Stimulated activated CD4-positive, alpha-beta T cell treated with anti-CD3 and anti-CD28 coated beads, TNF-alpha, amount 100 ng/mL, for 4 hours (primary cell): ENCODE measurements around the gene EPAS1.
"Not testable (repeated sequence)": the region's sequence is repeated elsewhere in the genome, so short reads cannot be mapped to it uniquely, and the experiment has no call there.

Experiments
- DNase-seq, 3 experiments: peaks; one replicate each; pipeline ENCODE4 v3.0.0-alpha.2; 2020; ENCODE audit warnings: low read depth in 3 of 3

The EPAS1 gene

DNA sequence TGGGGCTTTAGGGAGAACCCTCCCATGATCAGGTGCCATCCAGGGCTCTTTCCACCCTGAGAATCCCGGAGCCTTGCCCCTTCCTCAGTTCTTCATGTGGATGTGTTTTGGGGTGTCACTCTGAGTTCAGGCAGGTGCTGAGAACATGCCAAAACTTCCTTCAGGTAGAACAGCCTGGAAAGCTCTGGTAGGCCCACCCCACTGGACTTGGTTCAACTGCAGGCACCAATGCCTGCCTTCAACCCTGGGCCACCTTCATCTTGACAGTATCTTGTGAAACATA lies 85.8 kb downstream of the EPAS1 start:
- no peak for DNase-seq

DNA sequence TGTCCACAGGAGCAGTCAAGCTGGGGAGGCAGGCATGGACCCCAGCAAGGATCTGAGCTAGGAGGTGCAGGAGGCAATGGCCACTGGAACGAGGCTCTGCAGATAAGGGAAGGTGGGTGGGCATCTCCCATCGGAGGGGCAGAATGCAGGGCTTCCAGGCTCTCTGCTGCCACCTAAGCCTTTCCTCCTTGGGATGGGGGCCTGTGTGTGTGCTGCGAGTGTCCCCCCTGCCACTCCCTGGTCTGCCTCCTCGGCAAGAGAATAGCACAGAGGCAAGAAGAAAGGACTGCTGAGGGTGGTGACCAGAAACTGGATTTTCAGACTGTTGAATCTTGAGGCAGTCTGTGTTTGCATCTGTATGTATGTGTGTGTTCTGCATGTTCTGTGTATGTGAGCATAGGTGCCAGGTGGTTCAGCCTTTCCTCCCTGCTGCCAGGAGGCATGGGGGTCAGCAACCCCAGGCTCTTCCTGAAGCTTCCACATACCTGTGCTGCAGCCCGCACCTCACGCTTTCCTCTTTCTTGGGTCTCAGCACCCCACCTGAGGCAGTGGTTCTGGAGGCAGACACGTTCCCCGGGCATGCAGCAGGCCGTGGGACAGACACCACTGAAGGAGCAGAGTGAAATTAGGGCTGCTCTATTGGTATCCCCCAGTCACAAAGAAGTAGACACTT lies 86.7 kb downstream of the EPAS1 start:
- no peak for DNase-seq

DNA sequence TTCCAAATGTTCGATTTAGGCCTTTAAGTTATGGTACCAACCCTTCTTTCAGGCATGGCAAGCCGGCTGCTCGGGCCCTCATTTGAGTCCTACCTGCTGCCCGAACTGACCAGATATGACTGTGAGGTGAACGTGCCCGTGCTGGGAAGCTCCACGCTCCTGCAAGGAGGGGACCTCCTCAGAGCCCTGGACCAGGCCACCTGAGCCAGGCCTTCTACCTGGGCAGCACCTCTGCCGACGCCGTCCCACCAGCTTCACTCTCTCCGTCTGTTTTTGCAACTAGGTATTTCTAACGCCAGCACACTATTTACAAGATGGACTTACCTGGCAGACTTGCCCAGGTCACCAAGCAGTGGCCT lies 87.2 kb downstream of the EPAS1 start:
- no peak for DNase-seq

DNA sequence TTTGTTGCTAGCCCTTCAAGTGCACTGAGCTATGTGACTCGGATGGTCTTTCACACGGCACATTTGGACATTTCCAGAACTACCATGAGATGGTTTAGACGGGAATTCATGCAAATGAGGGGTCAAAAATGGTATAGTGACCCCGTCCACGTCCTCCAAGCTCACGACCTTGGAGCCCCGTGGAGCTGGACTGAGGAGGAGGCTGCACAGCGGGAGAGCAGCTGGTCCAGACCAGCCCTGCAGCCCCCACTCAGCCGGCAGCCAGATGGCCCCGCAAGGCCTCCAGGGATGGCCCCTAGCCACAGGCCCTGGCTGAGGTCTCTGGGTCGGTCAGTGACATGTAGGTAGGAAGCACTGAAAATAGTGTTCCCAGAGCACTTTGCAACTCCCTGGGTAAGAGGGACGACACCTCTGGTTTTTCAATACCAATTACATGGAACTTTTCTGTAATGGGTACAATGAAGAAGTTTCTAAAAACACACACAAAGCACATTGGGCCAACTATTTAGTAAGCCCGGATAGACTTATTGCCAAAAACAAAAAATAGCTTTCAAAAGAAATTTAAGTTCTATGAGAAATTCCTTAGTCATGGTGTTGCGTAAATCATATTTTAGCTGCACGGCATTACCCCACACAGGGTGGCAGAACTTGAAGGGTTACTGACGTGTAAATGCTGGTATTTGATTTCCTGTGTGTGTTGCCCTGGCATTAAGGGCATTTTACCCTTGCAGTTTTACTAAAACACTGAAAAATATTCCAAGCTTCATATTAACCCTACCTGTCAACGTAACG lies 88.8 kb downstream of the EPAS1 start:
- DNase-seq, result no peak

DNA sequence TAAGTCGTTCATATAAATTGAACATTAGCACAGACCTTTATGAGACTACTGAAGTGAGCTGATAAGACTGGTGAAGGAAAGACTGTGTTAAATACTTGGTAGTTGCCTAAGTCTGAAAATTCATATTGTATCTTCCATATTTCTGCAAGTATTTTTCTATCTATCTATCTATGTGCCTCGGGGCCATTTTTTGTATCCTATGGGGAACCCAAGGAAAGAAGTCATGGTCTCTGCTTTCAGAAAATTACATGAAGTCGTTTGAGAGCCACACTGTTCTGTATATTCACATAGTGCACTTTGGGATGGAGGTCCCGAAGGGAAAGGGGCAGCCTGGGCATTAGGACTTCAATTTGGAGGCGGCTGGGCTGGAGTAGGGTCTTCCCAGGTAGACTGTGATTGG lies 89.6 kb downstream of the EPAS1 start:
- no peak for DNase-seq

DNA sequence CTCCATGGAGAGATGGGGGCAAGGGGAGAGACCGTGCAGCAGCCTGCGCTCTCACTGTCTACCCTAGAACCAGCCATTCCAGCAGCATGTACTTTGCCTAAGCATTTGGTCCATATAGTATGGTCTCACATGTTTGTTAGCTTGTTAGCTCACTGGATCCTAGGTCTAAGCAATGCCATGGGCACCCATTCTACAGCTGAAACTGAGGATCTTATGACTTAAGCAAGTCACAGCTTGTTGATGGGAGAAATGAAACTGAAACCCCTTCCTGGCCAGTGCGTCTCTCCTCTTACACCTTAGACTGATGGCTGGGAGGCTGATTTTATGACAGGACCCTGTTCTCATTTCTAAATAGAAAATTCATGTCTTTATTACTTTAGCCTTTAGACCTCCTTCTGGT lies 90.1 kb downstream of the EPAS1 start:
- DNase-seq, result no peak

DNA sequence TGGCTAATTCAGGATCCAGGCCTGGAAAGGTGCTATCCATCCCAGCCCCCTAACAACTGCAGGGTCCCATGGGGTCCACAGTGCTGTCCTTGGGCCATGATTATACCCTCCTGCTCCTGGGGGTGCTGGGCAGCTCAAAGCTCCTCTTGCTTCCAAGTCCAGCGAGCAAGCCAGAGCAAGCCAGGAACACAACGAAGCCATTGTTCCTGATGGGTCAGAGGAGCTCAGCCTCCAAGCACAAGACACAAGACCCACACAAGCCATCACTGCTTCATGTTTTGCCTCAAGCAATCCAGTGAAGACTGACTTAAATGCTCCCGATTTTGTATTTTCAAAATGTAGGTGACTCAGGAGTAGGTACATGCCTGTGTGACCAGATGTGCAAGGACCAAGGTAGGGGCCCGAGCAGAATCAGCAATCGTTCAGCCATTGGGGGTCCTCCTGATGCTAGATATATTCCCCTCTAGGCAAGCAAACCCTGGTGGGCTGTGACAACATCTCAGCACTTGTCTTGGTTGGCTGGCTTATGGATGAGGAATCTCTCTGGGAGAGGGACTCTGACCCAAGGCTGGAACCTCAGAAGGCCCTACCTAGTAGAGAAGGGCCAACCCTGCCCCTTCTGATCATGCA lies 90.8 kb downstream of the EPAS1 start:
- no peak for DNase-seq

DNA sequence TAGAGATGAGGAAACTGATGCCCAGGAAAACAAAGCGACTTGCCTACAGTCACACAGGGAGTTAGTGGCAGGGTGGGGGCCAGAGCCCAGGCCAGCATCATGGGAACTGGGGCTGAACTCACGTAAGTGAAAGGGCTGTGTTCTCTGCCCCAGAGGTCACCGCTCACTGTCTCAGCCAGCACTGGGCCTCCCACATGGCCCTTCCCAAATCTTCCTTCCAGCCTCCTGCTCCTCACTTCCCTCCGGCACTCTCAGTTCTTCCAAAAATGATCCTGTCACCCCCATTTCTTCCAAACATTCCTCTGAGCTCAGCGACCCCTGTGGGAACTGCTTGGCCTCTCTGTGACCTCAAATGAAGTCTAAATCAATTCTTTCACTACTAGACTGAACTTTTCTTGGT lies 91.7 kb downstream of the EPAS1 start:
- DNase-seq, result no peak

DNA sequence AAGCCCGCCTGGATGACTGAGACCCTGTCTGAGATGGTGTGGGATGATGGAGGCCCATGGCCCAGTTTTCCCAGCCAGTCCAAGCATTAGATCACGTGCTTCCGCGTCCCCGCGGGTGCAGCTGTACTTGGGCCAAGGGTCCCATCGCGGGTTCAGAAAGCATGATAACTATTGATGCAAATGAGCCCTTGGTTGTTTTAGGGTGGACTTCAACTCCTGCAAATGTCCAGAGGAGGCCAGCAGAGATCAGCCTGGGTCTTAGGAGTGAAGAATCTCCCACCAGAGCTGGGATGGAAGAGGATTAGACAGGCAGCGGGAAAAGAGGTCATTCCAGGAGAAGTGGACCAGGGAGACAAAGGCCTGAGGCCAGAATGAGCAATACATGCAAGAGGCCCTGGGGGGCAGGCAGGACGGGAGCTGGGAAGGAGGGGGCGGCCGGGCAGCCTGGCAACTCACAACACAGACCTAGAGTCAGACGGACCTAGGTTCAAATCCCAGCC lies 92.3 kb downstream of the EPAS1 start:
- DNase-seq, result no peak

DNA sequence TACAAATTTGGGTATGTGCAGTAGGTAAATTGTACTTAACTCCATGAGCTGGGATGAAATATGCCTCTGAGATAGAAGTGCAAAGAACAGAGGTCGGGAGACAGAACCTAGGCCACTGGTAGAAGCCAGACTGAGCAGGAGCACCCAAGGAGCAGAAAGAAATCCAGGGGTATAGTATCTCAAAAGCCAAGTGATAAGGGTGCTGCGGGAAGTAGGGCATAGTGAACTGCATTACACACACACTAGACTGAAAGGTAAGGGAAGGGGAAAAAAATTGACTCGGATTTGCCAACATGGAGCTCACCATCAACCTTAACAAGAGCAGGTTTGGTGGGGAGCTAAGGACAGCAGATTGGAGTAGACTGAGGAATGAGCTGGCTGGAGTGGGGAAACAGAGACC lies 92.8 kb downstream of the EPAS1 start:
- no peak for DNase-seq

DNA sequence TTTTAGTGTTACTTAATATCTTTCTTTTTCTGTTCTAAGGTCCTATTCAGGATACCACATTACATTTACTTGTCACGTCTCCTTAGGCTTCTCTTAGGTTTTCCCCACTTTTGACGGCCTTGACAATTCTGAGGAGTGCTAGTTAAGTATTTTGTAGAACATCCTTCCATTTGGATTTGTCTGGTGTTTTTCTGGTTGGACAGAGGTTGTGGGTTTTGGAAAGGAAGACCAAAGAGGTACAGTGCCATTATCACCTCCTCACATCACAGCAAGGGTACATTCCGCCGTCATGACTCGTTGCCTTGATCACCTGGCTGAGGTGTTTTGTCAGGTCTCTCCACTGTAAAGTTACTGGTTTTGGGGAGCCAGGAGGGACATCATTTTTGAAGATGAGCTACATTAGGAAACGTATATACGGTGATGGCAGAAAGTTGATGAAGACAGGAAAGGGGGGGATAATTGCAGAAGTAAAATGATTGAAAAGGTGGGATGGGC lies 93.7 kb downstream of the EPAS1 start:
- DNase-seq, result no peak

DNA sequence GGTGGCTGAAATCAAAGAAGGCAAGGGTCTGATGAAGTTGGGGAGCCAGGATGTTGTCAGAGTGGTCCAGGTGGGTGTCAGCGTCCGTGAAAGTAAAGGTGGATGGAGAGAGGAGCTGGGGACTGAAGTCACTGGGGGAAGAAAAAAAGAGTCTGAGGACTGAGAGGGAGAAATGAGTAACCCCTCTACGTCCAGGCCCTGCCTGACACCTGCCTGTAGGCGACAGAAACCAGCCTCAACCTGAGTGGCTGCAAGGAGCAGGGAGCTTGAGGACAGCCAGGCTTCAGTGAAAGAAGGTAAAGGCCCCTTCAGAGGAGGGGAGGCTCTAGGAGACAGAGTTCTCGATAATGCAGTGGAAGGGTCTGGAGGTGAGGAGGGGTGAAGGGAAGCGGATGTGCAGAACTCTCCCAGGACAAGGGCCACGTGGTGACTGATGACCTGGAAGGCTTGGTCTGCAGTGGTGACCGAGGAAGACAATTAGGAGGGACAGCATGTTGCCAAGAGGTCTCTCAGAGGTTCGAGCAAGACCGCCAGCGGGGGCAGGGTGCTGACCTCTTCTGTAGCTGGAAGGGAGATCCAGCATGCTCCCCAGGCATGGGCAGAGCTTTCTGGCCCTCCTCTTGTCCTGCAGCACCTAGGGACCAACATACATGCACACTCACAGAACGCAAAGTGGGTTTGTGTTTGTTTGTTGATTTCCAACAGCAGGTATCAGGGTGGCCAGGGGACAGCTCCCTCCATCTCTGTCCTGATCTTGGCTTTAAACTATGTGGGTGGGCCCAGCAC lies 95.5 kb downstream of the EPAS1 start:
- no peak for DNase-seq

DNA sequence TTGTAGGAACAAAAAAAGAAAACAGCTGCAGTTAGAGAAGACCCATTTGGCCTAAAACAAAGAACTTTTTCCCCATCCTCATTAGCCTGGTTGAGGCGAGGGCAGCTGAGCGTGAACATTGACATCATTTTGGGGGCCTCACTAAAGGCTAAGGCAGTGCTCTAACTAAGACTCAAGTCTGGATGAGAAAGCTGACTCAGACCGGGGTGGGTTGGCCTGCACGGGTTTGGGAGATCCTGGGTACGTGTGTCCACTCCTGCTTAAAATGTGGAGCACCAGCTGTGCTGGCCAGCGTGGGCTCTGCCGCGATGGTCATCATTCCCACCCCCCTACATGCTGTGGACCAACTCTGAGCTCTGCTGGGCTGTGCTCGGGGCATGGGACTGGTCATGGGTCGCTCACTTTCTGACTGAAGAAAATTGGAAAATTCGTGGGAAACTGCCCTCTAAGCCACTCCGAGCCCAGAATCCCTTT lies 96.2 kb downstream of the EPAS1 start:
- no peak for DNase-seq

DNA sequence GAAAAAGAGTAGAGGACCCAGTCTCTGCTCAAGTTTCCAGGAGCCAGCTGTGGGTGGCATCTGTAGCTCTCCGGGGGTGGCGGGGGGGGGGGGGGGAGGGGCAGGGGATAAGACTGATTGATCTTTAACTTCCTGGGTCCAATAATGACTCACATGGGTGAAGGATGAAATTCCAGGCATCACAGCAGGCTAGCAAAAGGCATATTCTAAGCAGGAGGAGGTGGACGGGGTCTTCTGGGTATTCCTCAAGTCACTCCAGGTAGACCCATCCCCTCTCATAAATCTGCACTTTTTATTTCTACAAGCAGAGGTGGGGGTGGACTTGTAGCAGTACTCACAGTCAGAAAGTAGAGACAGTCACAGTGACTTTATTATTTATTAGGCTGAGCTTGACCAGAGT lies 96.7 kb downstream of the EPAS1 start:
- no peak for DNase-seq

DNA sequence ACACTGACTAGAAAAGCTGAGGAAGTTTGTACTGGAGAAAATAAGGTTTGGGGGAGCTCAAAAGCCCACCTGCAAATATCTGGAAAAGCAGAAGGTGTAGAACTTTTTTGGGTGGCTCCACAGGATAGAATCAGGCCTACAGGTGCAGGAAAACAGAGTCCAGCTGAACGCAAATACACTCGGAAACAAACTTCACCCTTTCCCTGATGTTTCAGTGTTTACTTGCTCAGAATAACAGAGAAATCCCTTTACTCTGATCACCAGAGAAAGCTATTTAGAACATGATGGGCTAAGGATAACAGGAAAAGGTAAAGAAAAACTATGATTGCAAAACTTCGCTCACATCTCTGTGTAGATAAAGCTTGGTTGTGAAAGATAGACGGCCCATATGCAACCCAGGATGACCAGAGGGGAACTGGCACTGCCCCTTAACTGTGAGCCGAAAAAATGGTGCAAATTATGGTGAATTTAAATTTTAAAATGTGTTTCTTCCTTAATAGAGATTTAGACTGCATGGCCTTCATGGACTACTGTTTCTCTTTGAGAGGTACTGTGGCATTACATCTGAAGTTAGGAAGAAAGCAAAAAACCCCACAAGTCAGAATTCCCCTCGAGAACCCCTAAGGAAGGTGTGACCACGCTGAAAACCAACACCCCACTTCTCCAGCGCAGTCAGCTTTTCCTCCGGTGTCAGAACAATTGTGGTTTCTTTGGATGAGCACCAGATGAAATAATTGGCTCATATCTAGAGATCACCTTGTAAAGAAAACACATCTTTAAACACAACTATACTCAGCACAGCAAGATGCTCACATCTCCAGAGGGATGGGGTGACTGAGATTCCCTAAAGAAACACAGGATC lies 97.7 kb downstream of the EPAS1 start:
- DNase-seq, result no peak

DNA sequence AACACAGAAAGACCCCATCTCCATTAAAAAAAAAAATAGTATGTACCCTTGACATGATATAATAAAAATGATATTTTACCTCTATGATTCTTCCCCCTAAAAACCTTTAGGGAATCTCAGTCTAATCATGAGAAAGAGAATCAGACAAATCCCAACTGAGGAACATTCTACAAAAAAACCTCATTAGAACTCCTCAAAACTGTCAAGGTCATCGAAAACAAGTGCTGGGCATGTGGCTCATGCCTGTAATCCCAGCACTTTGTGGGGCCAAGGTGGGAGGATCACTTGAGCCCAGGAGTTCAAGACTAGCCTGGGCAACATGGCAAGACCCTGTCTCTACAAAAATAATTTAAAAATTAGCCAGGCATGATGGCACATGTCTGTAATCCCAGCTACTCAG lies 98.5 kb downstream of the EPAS1 start:
- not testable (repeated sequence) for DNase-seq

DNA sequence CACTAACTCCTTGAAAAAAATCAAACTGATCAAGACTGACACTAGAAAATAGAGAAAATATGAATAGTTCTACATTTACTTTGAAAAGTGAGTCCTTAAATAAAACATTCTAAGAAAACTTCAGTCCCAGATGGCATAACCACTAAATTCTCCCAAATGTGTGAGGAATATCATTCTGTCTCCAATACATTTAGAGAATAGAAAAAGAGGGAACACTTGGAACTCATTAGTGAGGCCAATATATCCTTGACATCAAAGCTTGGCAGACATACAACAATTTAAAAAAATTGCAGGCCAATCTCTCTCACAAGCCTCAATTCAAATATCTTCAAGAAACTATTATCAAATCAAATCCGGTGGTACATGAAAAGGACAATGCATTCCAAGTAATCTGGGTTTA lies 102.8 kb downstream of the EPAS1 start:
- DNase-seq, result no peak

DNA sequence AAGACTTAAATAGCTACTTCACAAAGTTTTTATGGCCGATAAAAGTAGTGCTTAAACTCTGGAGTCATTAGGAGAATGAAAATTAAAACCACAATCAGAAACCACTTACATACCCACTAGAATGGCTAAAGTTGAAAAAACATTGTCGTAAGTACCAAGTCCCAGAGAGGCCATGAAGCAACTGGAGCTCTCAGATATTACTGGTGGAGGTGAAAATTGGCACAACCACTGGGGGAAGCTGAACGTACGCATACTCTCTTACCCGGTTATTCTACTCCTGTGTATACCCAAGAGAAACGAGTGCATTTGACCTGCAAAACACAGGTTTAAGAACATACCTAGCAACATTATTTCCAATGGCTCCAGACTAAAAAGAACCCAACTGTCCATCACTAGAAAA lies 105.7 kb downstream of the EPAS1 start:
- no peak for DNase-seq

DNA sequence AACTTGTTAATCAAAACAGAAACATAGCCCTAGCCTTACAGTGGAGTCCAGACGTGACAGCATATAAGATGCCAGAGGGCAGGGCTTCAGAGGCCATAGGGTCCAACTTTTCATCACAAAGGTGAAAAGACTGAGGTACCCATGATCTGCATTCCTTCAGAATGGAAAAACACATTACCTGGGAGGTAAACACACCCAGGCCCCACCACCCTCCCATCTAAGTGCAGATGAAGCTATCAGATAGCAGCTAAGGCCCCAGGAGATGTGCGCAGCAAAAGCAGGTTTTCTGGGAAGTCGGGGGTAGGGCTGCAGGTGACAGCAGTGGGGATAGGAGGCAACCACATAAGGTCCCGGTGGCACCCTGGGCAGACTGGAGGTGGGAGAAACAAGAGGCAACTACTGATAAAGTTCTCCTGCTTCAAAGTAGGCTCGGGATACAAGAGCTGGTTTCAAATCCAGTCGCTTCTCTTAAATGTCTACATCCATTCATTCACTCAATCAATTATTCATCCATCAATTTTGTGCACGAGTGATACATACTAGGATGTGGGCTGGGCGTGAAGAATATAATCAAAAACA lies 107.1 kb downstream of the EPAS1 start:
- DNase-seq, result no peak

DNA sequence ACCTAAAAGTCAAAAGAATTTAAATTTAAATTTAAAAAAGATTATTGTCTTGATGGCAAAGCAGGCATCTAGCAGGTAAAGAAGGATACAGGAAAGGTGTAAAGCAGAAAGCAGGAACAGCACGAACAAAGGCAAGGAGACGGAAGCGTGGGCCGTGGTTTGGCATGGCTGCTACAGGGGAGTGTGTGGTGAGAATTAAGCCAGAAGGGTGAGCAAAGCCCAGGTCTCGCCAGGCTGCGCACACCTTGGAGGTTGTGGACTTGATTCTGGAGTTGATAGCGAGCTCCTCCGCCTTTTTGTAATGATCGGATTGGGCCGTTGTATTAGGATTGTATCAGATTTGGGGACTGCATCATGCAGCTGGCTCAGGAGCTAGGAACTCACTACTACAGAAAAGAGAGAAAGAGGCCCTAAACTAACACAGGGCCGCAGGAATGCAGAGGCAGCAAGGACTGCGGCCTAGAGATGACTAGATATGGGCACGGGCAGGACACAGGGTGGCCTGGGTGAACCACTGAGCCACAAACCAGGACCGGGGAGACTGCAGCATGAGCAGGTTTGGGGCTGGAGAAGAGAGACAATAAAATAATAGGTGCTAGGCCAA lies 110.7 kb downstream of the EPAS1 start:
- no peak for DNase-seq
